Gastrocnemius medialis (tissue), 4 donors: Measurements from ENCODE around the gene VWC2.

Experiments used
- POLR2A ChIP-seq, 2 donors: fragments of 450-650 bp; IDR thresholded peaks; one replicate each; pipeline ENCODE4 v1.6.1; 2017; ENCODE audit warnings: antibody characterized with exemption in 2 of 2, mild to moderate bottlenecking in 2 of 2, moderate library complexity in 2 of 2
- TF ChIP-seq, protein P1 (sequence below), 5 experiments: fragments of 450-650 bp in 3 of 5; fragments of 200-600 bp in 2 of 5; sonication (generic) in 2 of 5; IDR thresholded peaks in 4 of 5; conservative IDR thresholded peaks in 1 of 5; 1 replicate in 4 of 5; 2 replicates in 1 of 5; pipeline ENCODE4 v1.5.1; 2016 to 2019; ENCODE audit warnings: antibody characterized with exemption in 5 of 5, mild to moderate bottlenecking in 3 of 5, moderate library complexity in 3 of 5

DNA sequence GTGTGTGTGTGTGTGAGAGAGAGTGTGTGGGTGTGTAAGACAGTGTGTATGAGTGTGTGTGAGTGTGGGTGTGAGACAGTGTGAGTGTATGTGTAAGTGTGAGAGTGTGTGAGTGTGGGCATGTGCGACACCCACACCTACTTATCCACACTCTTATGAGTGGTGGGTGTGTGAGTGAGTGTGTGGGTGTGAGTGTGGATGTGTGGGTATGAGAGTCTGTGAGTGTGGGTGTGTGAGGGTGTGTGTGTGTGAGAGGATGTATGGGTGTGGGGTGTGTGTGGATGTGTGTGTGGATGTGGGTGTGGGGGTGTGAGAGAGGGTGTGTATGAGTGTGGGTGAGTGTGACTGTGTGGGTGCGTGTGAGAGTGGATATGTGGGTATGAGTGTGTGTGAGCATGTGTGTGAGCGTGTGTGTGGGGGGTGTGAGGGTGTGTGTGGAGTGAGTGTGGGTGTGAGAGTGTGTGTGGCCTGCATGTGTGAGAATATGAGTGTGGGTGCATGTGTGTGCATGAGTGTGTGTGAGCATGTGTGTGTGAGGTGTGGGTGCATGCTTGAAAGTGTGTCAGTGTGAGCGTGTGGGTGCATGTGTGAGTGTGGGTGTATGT lies 15.1 kb downstream of the VWC2 start:
- TF ChIP-seq, protein P1, sequence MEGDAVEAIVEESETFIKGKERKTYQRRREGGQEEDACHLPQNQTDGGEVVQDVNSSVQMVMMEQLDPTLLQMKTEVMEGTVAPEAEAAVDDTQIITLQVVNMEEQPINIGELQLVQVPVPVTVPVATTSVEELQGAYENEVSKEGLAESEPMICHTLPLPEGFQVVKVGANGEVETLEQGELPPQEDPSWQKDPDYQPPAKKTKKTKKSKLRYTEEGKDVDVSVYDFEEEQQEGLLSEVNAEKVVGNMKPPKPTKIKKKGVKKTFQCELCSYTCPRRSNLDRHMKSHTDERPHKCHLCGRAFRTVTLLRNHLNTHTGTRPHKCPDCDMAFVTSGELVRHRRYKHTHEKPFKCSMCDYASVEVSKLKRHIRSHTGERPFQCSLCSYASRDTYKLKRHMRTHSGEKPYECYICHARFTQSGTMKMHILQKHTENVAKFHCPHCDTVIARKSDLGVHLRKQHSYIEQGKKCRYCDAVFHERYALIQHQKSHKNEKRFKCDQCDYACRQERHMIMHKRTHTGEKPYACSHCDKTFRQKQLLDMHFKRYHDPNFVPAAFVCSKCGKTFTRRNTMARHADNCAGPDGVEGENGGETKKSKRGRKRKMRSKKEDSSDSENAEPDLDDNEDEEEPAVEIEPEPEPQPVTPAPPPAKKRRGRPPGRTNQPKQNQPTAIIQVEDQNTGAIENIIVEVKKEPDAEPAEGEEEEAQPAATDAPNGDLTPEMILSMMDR (IDR thresholded peaks at IDR 0.05 in 4 of 5, conservative IDR thresholded peaks at IDR 0.05 in 1 of 5), result no peak
- no peak for TF ChIP-seq POLR2A (IDR thresholded peaks at IDR 0.05)
